H1 (cell line): Measurements from ENCODE around the gene SNX25. TPM values are rescaled to one million over a fixed set of nuclear protein-coding genes. Genes with fewer than 3 reads are reported as not detected.

ENCODE experiments used
- CTCF ChIA-PET: fragments of 300-600 bp; sonication (Branson Sonifier 250); formaldehyde crosslinking; loops from one replicate; lab custom pipeline; 2021; ENCODE audit not compliant: partially characterized antibody; lab: Charles Lee
- POLR2A ChIA-PET: fragments of 300-600 bp; sonication (Branson Sonifier 250); formaldehyde crosslinking; loops from one replicate; lab custom pipeline; 2021; ENCODE audit warnings: inconsistent platforms; ENCODE audit not compliant: partially characterized antibody; lab: Charles Lee
- DNase-seq, 2 experiments: peaks; one replicate each; pipeline versions ENCODE4 v3.0.0 to v3.0.0-alpha.2; 2010 to 2022; ENCODE audit warnings: low spot score in 2 of 2, low read depth in 1 of 2, mixed read lengths in 1 of 2
- FAIRE-seq: peaks from 2 replicates; lab custom pipeline; 2011; peaks lifted over from hg19 to GRCh38; lab: Jason Lieb, UNC
- H2AFZ ChIP-seq: 2 replicates; pipeline ENCODE4 v1.8.1; 2012; ENCODE audit warnings: low read length, inconsistent platforms
- H2AK5ac ChIP-seq: 2 replicates; pipeline ENCODE4 v1.6.1; 2013; ENCODE audit warnings: low read depth, low read length
- H2BK120ac ChIP-seq: replicated peaks from 2 replicates; pipeline ENCODE3; 2013; ENCODE audit warnings: low read depth, low read length, inconsistent platforms
- H2BK12ac ChIP-seq: 2 replicates; pipeline ENCODE4 v1.6.1; 2013; ENCODE audit warnings: low read depth, low read length
- H2BK15ac ChIP-seq: 2 replicates; pipeline ENCODE4 v1.6.1; 2013; ENCODE audit warnings: low read length
- H2BK20ac ChIP-seq: 2 replicates; pipeline ENCODE4 v1.6.1; 2013; ENCODE audit warnings: low read length
- H2BK5ac ChIP-seq: 2 replicates; pipeline ENCODE4 v1.6.1; 2013; ENCODE audit warnings: low read depth, low read length
- H3K14ac ChIP-seq: 2 replicates; pipeline ENCODE4 v1.6.1; 2013; ENCODE audit warnings: inconsistent platforms; ENCODE audit not compliant: insufficient read length
- H3K18ac ChIP-seq: 2 replicates; pipeline ENCODE4 v1.6.1; 2013; ENCODE audit warnings: low read length; ENCODE audit errors: extremely low read depth
- H3K23ac ChIP-seq: 2 replicates; pipeline ENCODE4 v1.6.1; 2013; ENCODE audit warnings: inconsistent platforms; ENCODE audit not compliant: insufficient read length
- H3K23me2 ChIP-seq: 2 replicates; pipeline ENCODE4 v1.6.1; 2013; ENCODE audit warnings: low read depth, low read length
- H3K27ac ChIP-seq: 2 replicates; pipeline ENCODE4 v1.6.1; 2011; ENCODE audit warnings: low read depth, low read length, inconsistent platforms
- H3K27me3 ChIP-seq, 4 experiments: replicated peaks in 1 of 4; 1 replicate in 1 of 4; 2 replicates in 3 of 4; pipeline versions ENCODE4 v1.6.1 to v1.8.1; 2011 to 2013; ENCODE audit warnings: low read length in 3 of 4, mild to moderate bottlenecking in 3 of 4, inconsistent platforms in 2 of 4, mixed read lengths in 2 of 4, moderate library complexity in 1 of 4; ENCODE audit not compliant: control insufficient read depth in 3 of 4, insufficient read depth in 3 of 4; ENCODE audit errors: extremely low read depth in 1 of 4
- H3K36me3 ChIP-seq, 4 experiments: 2 replicates each; pipeline versions ENCODE4 v1.6.1 to v1.8.1; 2011 to 2013; ENCODE audit warnings: mild to moderate bottlenecking in 4 of 4, low read length in 3 of 4, moderate library complexity in 2 of 4, control low read depth in 1 of 4, inconsistent platforms in 1 of 4; ENCODE audit not compliant: insufficient read depth in 4 of 4, control insufficient read depth in 2 of 4
- H3K4ac ChIP-seq: replicated peaks from 2 replicates; pipeline ENCODE3; 2013; ENCODE audit warnings: low read length, low read depth, mixed read lengths, inconsistent platforms; ENCODE audit not compliant: insufficient read length
- H3K4me1 ChIP-seq, 4 experiments: replicated peaks in 1 of 4; 1 replicate in 1 of 4; 2 replicates in 3 of 4; pipeline versions ENCODE4 v1.6.1 to v1.8.1; 2011 to 2013; ENCODE audit warnings: low read length in 3 of 4, inconsistent platforms in 2 of 4, mixed read lengths in 1 of 4; ENCODE audit not compliant: insufficient read depth in 4 of 4, control insufficient read depth in 3 of 4
- H3K4me2 ChIP-seq, 2 experiments: 2 replicates each; pipeline versions ENCODE4 v1.6.1 to v1.8.1; 2011 to 2013; ENCODE audit warnings: low read depth in 2 of 2, low read length in 2 of 2, control low read depth in 1 of 2, inconsistent platforms in 1 of 2, mild to moderate bottlenecking in 1 of 2; ENCODE audit not compliant: insufficient read depth in 1 of 2
- H3K4me3 ChIP-seq, 4 experiments: fragments of 200-600, 300-600 bp in 1 of 4; sonication (generic), shearing (Covaris generic), sonication (Bioruptor Twin) in 1 of 4; 2 replicates each; pipeline versions ENCODE4 v1.5.1 to v1.8.1; 2011 to 2016; ENCODE audit warnings: low read length in 4 of 4, low read depth in 3 of 4, control low read depth in 2 of 4, inconsistent platforms in 2 of 4, mild to moderate bottlenecking in 2 of 4, mixed read lengths in 1 of 4, moderate library complexity in 1 of 4; ENCODE audit not compliant: insufficient read depth in 2 of 4; ENCODE audit errors: extremely low read depth in 1 of 4
- H3K56ac ChIP-seq: replicated peaks from 2 replicates; pipeline ENCODE3; 2013; ENCODE audit warnings: low read depth, mild to moderate bottlenecking, mixed read lengths, low read length, inconsistent platforms; ENCODE audit not compliant: insufficient read length
- H3K79me1 ChIP-seq: 2 replicates; pipeline ENCODE4 v1.6.1; 2013; ENCODE audit warnings: low read depth, low read length, control low read depth
- H3K79me2 ChIP-seq, 2 experiments: 2 replicates each; pipeline versions ENCODE4 v1.6.1 to v1.8.1; 2012 to 2013; ENCODE audit warnings: low read length in 2 of 2, mild to moderate bottlenecking in 2 of 2, inconsistent platforms in 1 of 2; ENCODE audit not compliant: insufficient read depth in 2 of 2, control insufficient read depth in 1 of 2
- H3K9ac ChIP-seq, 4 experiments: replicated peaks in 1 of 4; 1 replicate in 1 of 4; 2 replicates in 3 of 4; pipeline versions ENCODE4 v1.6.1 to v1.8.1; 2011 to 2013; ENCODE audit warnings: low read depth in 3 of 4, low read length in 3 of 4, control low read depth in 2 of 4, mild to moderate bottlenecking in 2 of 4, moderate library complexity in 2 of 4, inconsistent platforms in 1 of 4; ENCODE audit errors: extremely low read depth in 1 of 4
- H3K9me3 ChIP-seq, 2 experiments: 2 replicates each; pipeline versions ENCODE4 v1.6.1 to v1.8.1; 2012 to 2013; ENCODE audit warnings: mild to moderate bottlenecking in 2 of 2, moderate library complexity in 2 of 2, control low read depth in 1 of 2, inconsistent platforms in 1 of 2, low read depth in 1 of 2, low read length in 1 of 2, mixed read lengths in 1 of 2; ENCODE audit not compliant: insufficient read depth in 2 of 2
- H4K20me1 ChIP-seq, 2 experiments: replicated peaks in 1 of 2; 2 replicates each; pipeline versions ENCODE3 to v1.8.1; 2011 to 2013; ENCODE audit warnings: inconsistent platforms in 2 of 2, low read length in 2 of 2, mild to moderate bottlenecking in 1 of 2; ENCODE audit not compliant: insufficient read depth in 2 of 2, control insufficient read depth in 1 of 2
- H4K5ac ChIP-seq: 2 replicates; pipeline ENCODE4 v1.6.1; 2013; ENCODE audit warnings: low read length, low read depth, mixed read lengths, inconsistent platforms; ENCODE audit not compliant: insufficient read length
- H4K8ac ChIP-seq: 2 replicates; pipeline ENCODE4 v1.8.0; 2013; ENCODE audit warnings: mild to moderate bottlenecking, moderate library complexity, low read length, inconsistent platforms; ENCODE audit not compliant: insufficient read depth; ENCODE audit errors: extremely low read depth
- H4K91ac ChIP-seq: replicated peaks from 2 replicates; pipeline ENCODE3; 2013; ENCODE audit warnings: low read length, mixed read lengths, inconsistent platforms; ENCODE audit not compliant: insufficient read length
- ATF2 ChIP-seq: IDR thresholded peaks from 2 replicates; pipeline ENCODE4 v1.6.1; 2012; ENCODE audit warnings: low read length, inconsistent platforms
- CHD1 ChIP-seq: IDR thresholded peaks from 2 replicates; pipeline ENCODE4 v1.6.1; 2012; ENCODE audit warnings: low read depth, low read length, improper control_type of control experiment
- JUN ChIP-seq: IDR thresholded peaks from 2 replicates; pipeline ENCODE4 v1.6.1; 2011; ENCODE audit warnings: low read depth, mild to moderate bottlenecking, improper control_type of control experiment, low read length
- SIRT6 ChIP-seq: IDR thresholded peaks from one replicate; pipeline ENCODE4 v1.7.1; 2012; ENCODE audit warnings: low read length, inconsistent platforms
- SP1 ChIP-seq: IDR thresholded peaks from 2 replicates; pipeline ENCODE4 v1.6.1; 2011; ENCODE audit warnings: low read depth, low read length
- TCF12 ChIP-seq: IDR thresholded peaks from 2 replicates; pipeline ENCODE4 v1.6.1; 2011; ENCODE audit warnings: low read depth, mild to moderate bottlenecking, low read length
- USF2 ChIP-seq: IDR thresholded peaks from 2 replicates; pipeline ENCODE4 v1.6.1; 2011; ENCODE audit warnings: low read length, improper control_type of control experiment
- WGBS, 2 experiments: shearing (Covaris generic) in 1 of 2; methylation state at CpG; one replicate each; pipeline versions ENCODE4 v1.1.6 to v1.1.7; 2013 to 2015; ENCODE audit warnings: low lambda C conversion rate in 2 of 2, mixed read lengths in 2 of 2, inconsistent platforms in 1 of 2, low coverage in 1 of 2, missing lambda C conversion rate in 1 of 2; ENCODE audit not compliant: insufficient replicate concordance in 2 of 2, insufficient coverage in 1 of 2, insufficient read length in 1 of 2; ENCODE audit errors: extremely low coverage in 1 of 2, missing lambda C conversion rate in 1 of 2; 5-methylcytosine and 5-hydroxymethylcytosine counted together
- polyA plus RNA-seq, 7 experiments: library from polyadenylated mRNA; depleted of rRNA in 3 of 7; stranded (reverse) in 5 of 7; unstranded in 2 of 7; fragments of >200 nt in 5 of 7; fragments of 200-250 nt in 2 of 7; gene quantifications; 1 replicate in 5 of 7; 2 replicates in 1 of 7; 4 replicates in 1 of 7; pipeline versions ENCODE4 v1.2.1 to v1.2.3, GENCODE V29; 2011 to 2013; ENCODE audit warnings: missing spikeins in 2 of 7, mixed read lengths in 2 of 7
- total RNA-seq: library from RNA; stranded (reverse); fragmentation: NEBNext Ultra II Directional; extraction: Animal tissue kit (Norgen Biotek cat#: 25700); gene quantifications from 2 replicates; pipeline ENCODE4 v1.2.1, GENCODE V29; 2021

Gene SNX25
- total and polyA plus RNA-seq, 2 of the 8 experiments (the other 6 are each of a cell fraction or from before 2014, with no cell fraction given) = 5.4 to 19.9 TPM

- WGBS, 2 experiments = 82% methylated on average over 4 of the region's 4 CpGs; no CpG with 5 or more reads in 1 of the 2 experiments
- no peaks in the 10 kb centered on the region for H3K23me2 ChIP-seq
- no peaks in the 10 kb centered on the region for H4K20me1 ChIP-seq
- H4K5ac ChIP-seq = no peak overlapping the region
- peaks cover 0 to 10% (median 2%) of the 10 kb centered on the region in 4 experiments; a peak in 3 of 7 replicates for H3K4me1 ChIP-seq
- no peak overlapping the region for H2BK20ac ChIP-seq
- FAIRE-seq (no peak), DNase-seq (no peak)
- H3K27ac ChIP-seq = no peak overlapping the region
- no peak overlapping the region for H3K56ac ChIP-seq
- peaks cover 0 to 28% (median 2%) of the 10 kb centered on the region in 4 experiments; a peak in 4 of 8 replicates for H3K36me3 ChIP-seq
- no peak overlapping the region for H3K23ac ChIP-seq
- H3K4me2 ChIP-seq = no peak overlapping the region
- no peak overlapping the region for H2BK12ac ChIP-seq
- H3K9ac ChIP-seq = no peak overlapping the region
- H3K9me3 ChIP-seq = no peaks in the 10 kb centered on the region
- no peak overlapping the region for H2AFZ ChIP-seq
- POLR2A ChIA-PET = interaction anchor here (1.0 kb wide), 1 partner anchor 9 kb away, joined by 3 read pairs; no protein-coding TSS in a partner anchor
- H3K79me2 ChIP-seq = no peaks in the 10 kb centered on the region
- TF ChIP-seq SP1 (no peak), CHD1 (no peak), ATF2 (no peak), JUN (no peak), SIRT6 (no peak), USF2 (no peak), TCF12 (no peak)
- TF ChIP-seq, all 59 proteins: peak for 0
- Histone ChIP-seq H3K18ac (no peak overlapping the region), H4K8ac (no peak overlapping the region), H3K14ac (no peak overlapping the region), H2BK120ac (no peak overlapping the region), H2BK5ac (no peak overlapping the region), H2AK5ac (no peak overlapping the region), H4K91ac (no peak overlapping the region), H2BK15ac (no peak overlapping the region), H3K4ac (no peak overlapping the region), H3K79me1 (peaks cover 2% of the 10 kb centered on the region; the same call in 1 of the 2 replicates), H3K4me3 (no peak overlapping the region), H3K27me3 (no peaks in the 10 kb centered on the region)
- CTCF ChIA-PET = no interaction called here
Measured at GRCh38 chr4:185269286-185269685, 59.9 kb downstream of the SNX25 start.
